PC-3 (cell line): Measurements from ENCODE around the gene IL36G. TPM values are rescaled to one million over a fixed set of nuclear protein-coding genes. Genes with fewer than 3 reads are reported as not detected.

Experiments
- ATAC-seq: fragments of 200-7000 bp; cut with Tn5 transposase; 2 replicates; pipeline ENCODE4 v1.9.1; 2020; ENCODE audit warnings: mild to moderate bottlenecking, moderate library complexity
- BruUV-seq: library from RNA; stranded (reverse); fragments of 400-500 nt; replicated peaks from 2 replicates; lab custom pipeline; 2021; lab: Mats Ljungman, UMichigan
- CTCF ChIA-PET: fragments of 300-600 bp; sonication (Branson Sonifier 250); formaldehyde crosslinking; loops from one replicate; lab custom pipeline; 2022; ENCODE audit warnings: antibody characterized with exemption; lab: Charles Lee
- POLR2A ChIA-PET: fragments of 300-600 bp; sonication (Branson Sonifier 250); formaldehyde crosslinking; loops from one replicate; lab custom pipeline; 2022; ENCODE audit warnings: antibody characterized with exemption; ENCODE audit not compliant: unreplicated experiment; lab: Charles Lee
- DNase-seq: peaks from one replicate; pipeline ENCODE4 v3.0.0-alpha.2; 2015
- H2AFZ ChIP-seq: fragments of 300-600 bp; sonication (generic); 2 replicates; pipeline ENCODE4 v1.6.0; 2016; ENCODE audit warnings: antibody characterized with exemption, low read length
- H3F3A ChIP-seq: fragments of 300-600 bp; sonication (generic); one replicate; pipeline ENCODE4 v1.6.0; 2017; ENCODE audit warnings: antibody characterized with exemption, low read length, control low read depth, mild to moderate bottlenecking; ENCODE audit not compliant: unreplicated experiment
- H3K27ac ChIP-seq: fragments of 300-600 bp; sonication (generic); 2 replicates; pipeline ENCODE4 v1.5.1; 2016; ENCODE audit warnings: mild to moderate bottlenecking, low read length
- H3K27me3 ChIP-seq: fragments of 300-600 bp; sonication (generic); 2 replicates; pipeline ENCODE4 v1.6.1; 2016; ENCODE audit warnings: low read length, mixed read lengths
- H3K36me3 ChIP-seq: fragments of 300-600 bp; sonication (generic); 2 replicates; pipeline ENCODE4 v1.6.1; 2016; ENCODE audit warnings: low read depth, mixed run types, low read length, mixed read lengths
- H3K4me1 ChIP-seq: fragments of 300-600 bp; sonication (generic); 2 replicates; pipeline ENCODE4 v1.5.1; 2016; ENCODE audit warnings: low read length; ENCODE audit not compliant: insufficient read depth
- H3K4me2 ChIP-seq: fragments of 300-600 bp; sonication (generic); 2 replicates; pipeline ENCODE4 v1.6.0; 2016; ENCODE audit warnings: low read length
- H3K4me3 ChIP-seq: fragments of 300-600 bp; sonication (generic); 2 replicates; pipeline ENCODE4 v1.5.1; 2016; ENCODE audit warnings: mild to moderate bottlenecking, low read length, mixed read lengths
- H3K79me2 ChIP-seq: fragments of 300-600 bp; sonication (generic); 2 replicates; pipeline ENCODE4 v1.6.1; 2017; ENCODE audit warnings: low read length, mixed read lengths
- H3K9ac ChIP-seq: fragments of 300-600 bp; sonication (generic); 2 replicates; pipeline ENCODE4 v1.6.0; 2016; ENCODE audit warnings: mild to moderate bottlenecking, low read length
- H3K9me2 ChIP-seq: fragments of 300-600 bp; sonication (generic); replicated peaks from 2 replicates; pipeline ENCODE4 v1.6.1; 2016; ENCODE audit warnings: mixed run types, low read length, mixed read lengths
- H3K9me3 ChIP-seq: fragments of 300-600 bp; sonication (generic); 2 replicates; pipeline ENCODE4 v1.6.1; 2016; ENCODE audit warnings: low read length, mixed read lengths
- H4K20me1 ChIP-seq: fragments of 300-600 bp; sonication (generic); 2 replicates; pipeline ENCODE4 v1.6.1; 2016; ENCODE audit warnings: low read length, mixed read lengths
- CTCF ChIP-seq: fragments of 300-600 bp; sonication (generic); conservative IDR thresholded peaks from 2 replicates; pipeline ENCODE4 v1.5.1; 2017; ENCODE audit warnings: antibody characterized with exemption, low read depth, mild to moderate bottlenecking, low read length
- EZH2 ChIP-seq: fragments of 300-600 bp; sonication (generic); IDR thresholded peaks from one replicate; pipeline ENCODE4 v1.6.1; 2017; ENCODE audit warnings: antibody characterized with exemption, mild to moderate bottlenecking, low read length; ENCODE audit not compliant: unreplicated experiment
- EZH2phosphoT487 ChIP-seq: fragments of 300-600 bp; sonication (generic); IDR thresholded peaks from 2 replicates; pipeline ENCODE4 v1.6.1; 2018; ENCODE audit warnings: mild to moderate bottlenecking, antibody characterized with exemption, low read length, borderline replicate concordance
- intact Hi-C: fragments of 100-400 bp; cut with micrococcal nuclease; formaldehyde crosslinking; loops from 2 replicates; pipeline ENCODE4 v1.9.0; 2023
- total RNA-seq: library from RNA; depleted of rRNA; stranded (reverse); fragments of >200 nt; gene quantifications from 2 replicates; pipeline ENCODE4 v1.2.3, GENCODE V29; 2014

The IL36G gene
- total RNA-seq, 1 experiment from 2014 or later = 0.62 TPM

GRCh38 chr2:113013336-113013661 lies 35.5 kb downstream of the IL36G start:
- no TSS peak for BruUV-seq
- Histone ChIP-seq H3K4me3 (no peak overlapping the region), H3K27ac (0 out of 2 replicates have a peak overlapping the region, but pooled peaks have one; percentile 7), H3F3A (no peaks in the 10 kb centered on the region), H3K27me3 (no peaks in the 10 kb centered on the region), H4K20me1 (no peaks in the 10 kb centered on the region), H3K4me2 (no peak overlapping the region), H3K4me1 (no peaks in the 10 kb centered on the region), H3K9me3 (no peaks in the 10 kb centered on the region), H3K9ac (no peak overlapping the region), H2AFZ (no peak overlapping the region), H3K9me2 (0 out of 2 replicates have a peak, but pooled peaks cover 4% of the 10 kb centered on the region), H3K36me3 (no peaks in the 10 kb centered on the region), H3K79me2 (no peaks in the 10 kb centered on the region)
- ChIA-PET CTCF (no interaction called here), POLR2A (no interaction called here)
- TF ChIP-seq CTCF (no peak), EZH2 (no peak), EZH2phosphoT487 (no peak)
- no peak for ATAC-seq
- intact Hi-C loops = no loop called here
- no peak for DNase-seq

- TF ChIP-seq EZH2 (no peak), EZH2phosphoT487 (no peak), CTCF (no peak)
- no peak overlapping the region for H3K9ac ChIP-seq
- ATAC-seq = no peak
- POLR2A ChIA-PET = no interaction called here
- CTCF ChIA-PET = no interaction called here
- H4K20me1 ChIP-seq = no peaks in the 10 kb centered on the region
- H3K9me2 ChIP-seq = 0 out of 2 replicates have a peak, but pooled peaks cover 4% of the 10 kb centered on the region
- H3F3A ChIP-seq = no peaks in the 10 kb centered on the region
- H3K4me1 ChIP-seq = no peaks in the 10 kb centered on the region
- no peak overlapping the region for H3K27ac ChIP-seq
- DNase-seq = no peak
- H3K79me2 ChIP-seq = no peaks in the 10 kb centered on the region
- no peak overlapping the region for H2AFZ ChIP-seq
- no peaks in the 10 kb centered on the region for H3K36me3 ChIP-seq
- intact Hi-C loops = no loop called here
- H3K9me3 ChIP-seq = no peaks in the 10 kb centered on the region
- H3K4me3 ChIP-seq = no peak overlapping the region
- 0 out of 2 replicates have a peak, but pooled peaks cover 4% of the 10 kb centered on the region for H3K27me3 ChIP-seq
- H3K4me2 ChIP-seq = no peak overlapping the region
- BruUV-seq = no TSS peak
These were observed 36.3 kb downstream of the IL36G start for GRCh38 chr2:113014067-113014466.

- Histone ChIP-seq H3K79me2 (no peaks in the 10 kb centered on the region), H3K4me3 (no peak overlapping the region), H3K36me3 (no peaks in the 10 kb centered on the region), H4K20me1 (no peaks in the 10 kb centered on the region), H3K9me2 (0 out of 2 replicates have a peak, but pooled peaks cover 4% of the 10 kb centered on the region), H3K9ac (no peak overlapping the region), H3K27ac (no peak overlapping the region), H3K9me3 (no peaks in the 10 kb centered on the region), H3K27me3 (0 out of 2 replicates have a peak, but pooled peaks cover 4% of the 10 kb centered on the region), H3K4me1 (no peaks in the 10 kb centered on the region), H2AFZ (no peak overlapping the region), H3F3A (no peaks in the 10 kb centered on the region), H3K4me2 (no peak overlapping the region)
- ATAC-seq (no peak), DNase-seq (no peak)
- ChIA-PET CTCF (no interaction called here), POLR2A (no interaction called here)
- TF ChIP-seq EZH2phosphoT487 = no peak
- TF ChIP-seq CTCF = no peak
- TF ChIP-seq EZH2 = no peak
- no TSS peak for BruUV-seq
- intact Hi-C loops = no loop called here
These were observed 37.2 kb downstream of the IL36G start for GRCh38 chr2:113015042-113015441.
